22Rv1 (cell line): ENCODE data around the gene DBF4.
A peak's percentile ranks its signal among the peaks of the same experiment; 100 is the strongest.
"Not testable (repeated sequence)": the region's sequence is repeated elsewhere in the genome, so short reads cannot be mapped to it uniquely, and the experiment has no call there.

Experiments used
- H3K27ac ChIP-seq: fragments of 450-650 bp; 2 replicates; pipeline ENCODE4 v1.5.1; 2017
- CTCF ChIP-seq: fragments of 450-650 bp; IDR thresholded peaks from 2 replicates; pipeline ENCODE4 v1.5.1; 2017; ENCODE audit warnings: mild to moderate bottlenecking
- ZFX ChIP-seq: fragments of 450-650 bp; IDR thresholded peaks from 2 replicates; pipeline ENCODE4 v1.6.1; 2017; ENCODE audit warnings: antibody characterized with exemption, borderline replicate concordance

DBF4 gene

GRCh38 chr7:87886875-87887274 lies 10.6 kb downstream of the DBF4 start:
- H3K27ac ChIP-seq: no peak overlapping the region
- no peak for TF ChIP-seq ZFX
- TF ChIP-seq CTCF: peak; percentile 58

- TF ChIP-seq ZFX (no peak), CTCF (no peak)
- H3K27ac ChIP-seq: no peak overlapping the region
Observed at GRCh38 chr7:87895363-87895762, 19.1 kb downstream of the DBF4 start.

- TF ChIP-seq ZFX (no peak), CTCF (no peak)
- no peak overlapping the region for H3K27ac ChIP-seq
Observed at GRCh38 chr7:87899255-87899654, 23.0 kb downstream of the DBF4 start.

- H3K27ac ChIP-seq: peak overlapping the region; percentile 51
Observed at GRCh38 chr7:87907136-87907906, 31.0 kb downstream of the DBF4 start.

GRCh38 chr7:87908814-87909213 lies 32.5 kb downstream of the DBF4 start:
- H3K27ac ChIP-seq: not testable (repeated sequence)

GRCh38 chr7:87912121-87912520 lies 35.8 kb downstream of the DBF4 start:
- TF ChIP-seq ZFX (no peak), CTCF (no peak)

GRCh38 chr7:87918740-87919139 lies 42.4 kb downstream of the DBF4 start:
- no peak overlapping the region for H3K27ac ChIP-seq
- TF ChIP-seq CTCF (no peak), ZFX (no peak)

More at GRCh38 chr7:87912121-87912520, 35.8 kb downstream of the DBF4 start:
- no peak overlapping the region for H3K27ac ChIP-seq

- no peak overlapping the region for H3K27ac ChIP-seq
- TF ChIP-seq ZFX (no peak), CTCF (no peak)
Observed at GRCh38 chr7:87919875-87920274, 43.6 kb downstream of the DBF4 start.
